Panc1 (cell line): Measurements from ENCODE around the gene PPP2R5D.

ENCODE experiments used
- CTCF ChIP-seq: fragments of 450-650 bp; IDR thresholded peaks from 2 replicates; pipeline ENCODE4 v1.5.1; 2017; ENCODE audit warnings: mild to moderate bottlenecking
- POLR2AphosphoS5 ChIP-seq: IDR thresholded peaks from 2 replicates; pipeline ENCODE4 v1.6.1; 2012; ENCODE audit warnings: mild to moderate bottlenecking, low read depth, low read length, moderate library complexity
- REST ChIP-seq, 2 experiments: IDR thresholded peaks; 2 replicates each; pipeline ENCODE4 v1.6.1; 2011 to 2012; ENCODE audit warnings: low read depth in 2 of 2, control low read depth in 1 of 2, low read length in 1 of 2, mild to moderate bottlenecking in 1 of 2, moderate library complexity in 1 of 2; ENCODE audit not compliant: insufficient read depth in 1 of 2
- SIN3A ChIP-seq: IDR thresholded peaks from 2 replicates; pipeline ENCODE4 v1.6.1; 2012; ENCODE audit warnings: low read depth, mild to moderate bottlenecking, low read length, moderate library complexity, borderline replicate concordance; ENCODE audit not compliant: insufficient read depth
- TCF7L2 ChIP-seq: IDR thresholded peaks from 2 replicates; pipeline ENCODE4 v1.6.1; 2011; ENCODE audit warnings: mild to moderate bottlenecking, low read depth, low read length, inconsistent platforms

GRCh38 chr6:42937548-42938427 lies 46.6 kb upstream of the PPP2R5D start:
- TF ChIP-seq CTCF (no peak), POLR2AphosphoS5 (no peak), SIN3A (no peak), REST (IDR thresholded peaks at IDR 0.05; ENCODE audit: insufficient read depth in 1 of 2, low read depth in 2 of 2, low read length in 1 of 2) (no peak), TCF7L2 (no peak)
